Measurements from ENCODE around the gene RNF208.
"Not testable (repeated sequence)": the region's sequence is repeated elsewhere in the genome, so short reads cannot be mapped to it uniquely, and the experiment has no call there.

Gene RNF208

DNA sequence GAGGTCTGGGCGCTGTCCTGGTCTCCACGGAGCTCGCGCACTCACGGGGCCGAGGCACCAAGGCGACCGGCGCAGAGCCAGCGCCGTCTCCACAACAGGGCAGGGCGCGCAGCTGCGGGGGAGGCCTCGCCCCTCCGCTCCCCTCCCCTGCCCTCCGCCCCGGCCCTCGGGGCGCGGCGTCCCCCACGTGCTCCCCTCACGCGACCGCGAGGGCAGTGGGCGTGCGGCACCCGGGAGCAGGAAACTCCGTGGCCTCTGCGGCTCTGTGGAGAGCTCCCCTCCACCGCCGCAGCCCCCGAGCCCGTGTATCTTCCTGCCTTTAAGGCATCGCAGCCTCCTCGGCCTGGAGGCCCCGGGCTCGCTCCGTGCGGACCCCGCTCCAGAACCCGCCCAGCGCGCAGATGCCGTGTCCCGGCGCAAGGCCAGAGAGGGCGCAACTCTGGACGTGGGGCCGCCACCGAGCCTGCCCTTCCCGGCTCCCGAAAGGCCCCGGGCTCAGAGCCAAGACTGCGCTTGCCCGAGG is 18.3 kb upstream of the RNF208 start:
- peak; percentile 56 to 68 for DNase-seq (ENCODE audit: low read depth in 2 of 2)

DNA sequence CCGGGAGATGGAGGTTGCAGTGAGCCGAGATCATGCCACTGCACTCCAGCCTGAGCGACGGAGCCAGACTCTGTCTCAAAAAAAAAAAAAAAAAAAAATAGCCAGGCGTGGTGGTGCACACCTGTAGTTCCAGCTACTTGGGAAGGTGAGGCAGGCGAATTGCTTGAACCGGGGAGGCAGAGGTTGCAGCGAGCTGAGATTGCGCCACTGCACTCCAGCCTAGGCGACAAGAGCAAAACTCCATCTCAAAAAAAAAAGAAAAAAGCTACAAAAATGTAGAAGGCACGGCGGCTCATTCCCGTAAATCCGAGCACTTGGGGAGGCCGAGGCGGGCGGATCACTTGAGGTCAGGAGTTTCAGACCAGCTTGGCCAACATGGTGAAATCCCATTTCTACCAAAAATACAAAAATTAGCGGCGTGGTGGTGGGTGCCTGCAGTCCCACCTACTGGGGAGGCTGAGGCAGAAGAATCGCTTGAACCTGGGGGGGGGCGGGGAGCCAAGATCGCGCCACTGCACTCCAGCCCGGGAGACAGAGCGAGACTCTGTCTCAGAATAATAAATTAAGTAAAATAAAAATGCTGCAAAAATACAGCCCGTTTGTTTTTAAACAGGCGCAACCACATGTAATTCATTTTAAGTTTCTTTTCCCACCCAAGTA is 17.6 kb upstream of the RNF208 start:
- DNase-seq (ENCODE audit: low read depth in 2 of 2): not testable (repeated sequence)

DNA sequence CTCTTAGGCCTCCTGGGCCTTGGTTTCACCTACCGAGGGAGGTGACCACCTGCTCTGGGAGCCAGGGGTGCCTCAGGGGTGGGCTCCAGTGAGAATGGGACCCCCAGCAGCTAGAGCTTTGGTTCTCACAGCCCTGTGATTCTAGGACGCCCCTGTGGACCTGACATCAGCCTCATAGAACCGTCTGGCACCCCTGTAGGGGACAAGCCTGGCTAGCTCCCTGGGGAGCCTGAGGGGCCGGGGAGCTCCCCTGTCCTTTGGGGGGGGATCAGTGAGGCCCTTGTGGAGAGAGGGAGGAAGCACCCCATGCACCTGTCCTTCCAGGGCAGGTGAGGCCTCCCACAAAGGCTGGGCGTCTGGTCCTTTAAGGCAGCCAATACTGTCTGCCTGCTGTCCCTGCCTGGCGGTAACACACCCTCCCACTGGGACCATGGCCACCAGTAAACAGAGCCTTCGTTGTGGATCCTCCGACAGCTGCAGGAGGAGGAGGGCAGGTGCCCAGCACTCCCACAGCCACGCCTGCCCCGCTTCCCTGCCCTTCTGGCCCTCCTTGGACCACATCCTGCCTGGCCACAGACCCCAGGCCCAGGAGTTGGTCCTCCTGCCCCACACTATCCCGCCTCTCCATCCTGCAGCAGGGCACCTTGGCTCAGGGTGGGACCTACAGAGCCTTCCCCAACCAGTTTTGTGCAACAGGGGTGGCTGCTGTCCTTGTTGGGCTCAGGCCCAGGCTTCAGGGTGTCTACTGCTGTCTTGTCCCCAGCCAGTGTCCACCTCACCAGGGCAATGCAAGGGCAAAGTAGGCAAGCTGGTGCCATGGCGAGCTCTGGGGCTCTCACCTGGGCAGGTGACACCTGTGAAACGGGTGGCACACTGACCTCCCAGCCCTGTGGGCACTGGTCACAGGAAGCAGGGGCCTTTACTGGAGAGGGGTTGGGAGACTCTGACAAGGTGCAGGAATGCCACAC is 16.0 kb upstream of the RNF208 start:
- no peak for DNase-seq (ENCODE audit: low read depth in 2 of 2)

DNA sequence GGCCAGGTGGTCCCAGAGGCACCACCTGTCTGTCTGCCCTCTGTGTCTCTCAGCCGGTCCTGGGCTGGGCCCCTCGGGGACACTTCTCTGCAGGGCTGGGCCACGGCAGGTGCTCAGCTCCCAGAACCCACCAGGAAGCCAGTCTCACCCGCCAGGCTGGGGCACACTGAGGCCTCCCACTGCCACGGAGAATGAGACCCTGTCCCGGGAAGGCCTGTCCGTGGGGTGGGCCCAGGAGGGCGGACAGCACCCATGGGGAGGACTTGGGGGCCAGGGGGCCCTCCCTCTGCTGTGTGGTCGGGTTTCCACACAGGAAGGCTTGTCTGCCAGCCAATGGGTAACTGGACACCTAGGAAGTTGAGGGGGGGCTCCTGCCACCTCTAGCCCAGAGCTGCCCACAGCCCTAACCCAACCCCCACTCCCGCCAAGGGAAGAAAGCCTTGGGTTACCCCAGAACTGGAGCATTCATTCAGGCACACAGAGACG is 14.9 kb upstream of the RNF208 start:
- DNase-seq (ENCODE audit: low read depth in 2 of 2): no peak

DNA sequence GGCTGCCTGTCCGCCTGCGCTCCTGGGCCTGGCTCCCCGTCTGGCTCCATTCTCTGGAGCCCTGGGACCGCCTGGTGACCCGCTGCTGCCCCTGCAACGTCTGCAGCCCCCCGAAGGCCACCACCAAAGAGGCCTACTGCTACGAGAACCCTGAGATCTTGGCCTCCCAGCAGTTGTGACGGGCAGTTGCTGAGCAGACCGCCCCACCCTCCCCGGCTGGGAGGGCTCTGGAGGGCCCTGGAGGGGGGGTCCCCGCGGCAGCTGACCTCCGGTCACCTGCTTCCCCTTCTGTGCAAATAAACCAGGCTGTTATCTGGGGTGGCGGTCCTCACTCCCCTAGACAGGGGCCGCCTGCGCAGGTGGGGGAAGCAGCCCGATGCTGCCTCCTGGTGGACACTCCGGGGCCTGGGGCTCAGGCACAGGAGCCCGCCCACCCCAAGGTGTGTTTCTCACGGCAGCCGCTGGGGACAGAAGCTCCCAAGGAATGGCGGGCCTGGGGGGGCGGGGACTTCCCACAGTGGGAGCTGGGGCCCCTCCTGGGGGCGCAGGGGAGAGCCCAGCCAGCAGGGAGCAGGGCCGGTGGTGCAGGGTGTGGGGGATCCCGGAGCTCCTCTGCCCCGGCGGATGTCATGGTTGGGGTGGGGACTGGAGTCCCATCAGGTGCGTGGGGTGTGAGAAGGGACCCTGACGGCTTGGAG is 14.3 kb upstream of the RNF208 start:
- DNase-seq (ENCODE audit: low read depth in 2 of 2): peak; percentile 89 to 92

DNA sequence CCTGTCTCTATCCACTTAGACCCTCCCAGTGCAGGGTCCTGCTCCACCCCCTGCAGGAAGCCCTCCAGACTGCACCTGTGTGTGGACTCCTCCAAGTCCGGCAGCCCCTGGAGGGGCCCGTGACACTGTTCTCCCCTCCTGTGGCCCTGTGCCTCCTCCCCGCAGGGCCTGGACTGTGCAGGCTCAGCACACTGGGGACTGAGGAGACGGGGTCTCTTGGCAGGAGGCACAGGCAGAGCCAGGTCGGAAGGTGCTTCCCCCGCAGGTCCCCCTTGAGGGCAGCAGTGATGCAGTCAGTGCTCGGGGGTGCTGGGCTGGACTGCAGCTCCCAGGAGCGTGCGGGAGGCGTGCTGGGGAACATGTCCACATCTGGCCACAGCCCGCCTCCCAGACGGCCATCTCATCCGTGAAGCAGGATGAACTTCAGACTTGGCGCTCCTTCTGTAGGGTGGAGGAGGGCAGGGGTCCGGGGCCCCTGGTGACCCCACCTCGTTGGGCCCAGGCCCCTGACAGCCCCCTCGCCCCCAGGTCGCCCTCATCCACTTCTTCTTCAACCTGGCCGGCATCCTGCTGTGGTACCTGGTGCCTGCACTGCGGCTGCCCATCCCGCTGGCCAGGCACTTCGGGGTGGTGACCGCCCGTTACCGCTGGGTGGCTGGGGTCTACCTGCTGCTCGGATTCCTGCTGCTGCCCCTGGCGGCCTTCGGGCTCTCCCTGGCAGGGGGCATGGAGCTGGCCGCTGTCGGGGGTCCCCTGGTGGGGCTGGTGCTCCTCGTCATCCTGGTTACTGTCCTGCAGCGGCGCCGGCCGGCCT is 13.6 kb upstream of the RNF208 start:
- no peak for DNase-seq (ENCODE audit: low read depth in 2 of 2)

DNA sequence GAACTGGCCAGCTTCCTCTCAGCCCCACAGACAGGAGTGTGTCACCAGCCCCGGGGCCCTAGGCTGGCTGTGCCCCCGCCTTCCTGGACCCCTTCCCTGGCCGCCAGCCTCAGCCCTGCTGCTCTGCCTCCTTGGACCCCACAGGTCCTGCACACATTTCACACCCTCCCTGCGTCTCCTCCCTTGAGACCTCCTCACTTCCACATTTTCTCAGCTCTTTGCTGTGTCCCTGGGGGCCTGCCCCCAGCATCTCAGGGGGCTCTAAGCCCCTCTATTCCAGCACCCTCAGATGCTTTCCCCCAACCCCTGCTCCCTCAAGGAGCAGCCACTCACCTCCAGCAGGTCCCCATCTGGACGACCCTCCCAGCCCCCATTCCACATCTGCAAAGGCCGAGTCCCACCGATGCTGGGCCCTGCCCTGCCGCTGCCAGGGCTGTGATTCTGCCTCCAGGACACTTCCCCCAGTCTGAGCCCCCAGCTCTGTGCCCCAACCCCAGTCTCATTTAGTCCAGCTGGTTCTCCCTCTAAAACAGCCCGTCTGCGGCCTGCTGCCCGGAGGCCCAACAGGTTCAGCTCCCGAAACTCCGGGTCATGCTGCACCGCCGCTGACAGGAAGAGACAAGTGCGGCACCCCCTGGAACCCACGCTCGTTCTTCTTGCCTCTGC is 12.9 kb upstream of the RNF208 start:
- no peak for DNase-seq (ENCODE audit: low read depth in 2 of 2)

DNA sequence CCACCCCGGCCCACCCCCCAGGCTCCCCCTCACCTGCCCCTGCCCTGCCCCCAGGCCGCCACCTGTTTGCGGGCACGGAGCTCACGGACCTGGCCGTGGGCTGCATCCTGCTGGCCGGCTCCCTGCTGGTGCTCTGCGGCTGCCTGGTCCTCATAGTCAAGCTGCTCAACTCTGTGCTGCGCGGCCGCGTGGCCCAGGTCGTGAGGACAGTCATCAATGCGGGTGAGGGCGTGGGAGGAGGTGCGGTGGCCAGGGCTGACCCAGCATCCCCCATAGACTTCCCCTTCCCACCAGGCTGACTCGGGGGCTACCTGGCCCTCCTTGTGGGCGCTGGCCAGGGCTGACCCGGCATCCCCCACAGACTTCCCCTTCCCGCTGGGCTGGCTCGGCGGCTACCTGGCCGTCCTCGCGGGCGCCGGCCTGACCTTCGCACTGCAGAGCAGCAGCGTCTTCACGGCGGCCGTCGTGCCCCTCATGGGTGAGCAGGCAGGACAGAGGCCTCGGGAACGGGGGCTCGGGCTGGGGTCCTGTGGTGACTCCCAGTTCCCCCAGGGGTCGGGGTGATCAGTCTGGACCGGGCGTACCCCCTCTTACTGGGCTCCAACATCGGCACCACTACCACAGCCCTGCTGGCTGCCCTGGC is 12.1 kb upstream of the RNF208 start:
- no peak for DNase-seq (ENCODE audit: low read depth in 2 of 2)

DNA sequence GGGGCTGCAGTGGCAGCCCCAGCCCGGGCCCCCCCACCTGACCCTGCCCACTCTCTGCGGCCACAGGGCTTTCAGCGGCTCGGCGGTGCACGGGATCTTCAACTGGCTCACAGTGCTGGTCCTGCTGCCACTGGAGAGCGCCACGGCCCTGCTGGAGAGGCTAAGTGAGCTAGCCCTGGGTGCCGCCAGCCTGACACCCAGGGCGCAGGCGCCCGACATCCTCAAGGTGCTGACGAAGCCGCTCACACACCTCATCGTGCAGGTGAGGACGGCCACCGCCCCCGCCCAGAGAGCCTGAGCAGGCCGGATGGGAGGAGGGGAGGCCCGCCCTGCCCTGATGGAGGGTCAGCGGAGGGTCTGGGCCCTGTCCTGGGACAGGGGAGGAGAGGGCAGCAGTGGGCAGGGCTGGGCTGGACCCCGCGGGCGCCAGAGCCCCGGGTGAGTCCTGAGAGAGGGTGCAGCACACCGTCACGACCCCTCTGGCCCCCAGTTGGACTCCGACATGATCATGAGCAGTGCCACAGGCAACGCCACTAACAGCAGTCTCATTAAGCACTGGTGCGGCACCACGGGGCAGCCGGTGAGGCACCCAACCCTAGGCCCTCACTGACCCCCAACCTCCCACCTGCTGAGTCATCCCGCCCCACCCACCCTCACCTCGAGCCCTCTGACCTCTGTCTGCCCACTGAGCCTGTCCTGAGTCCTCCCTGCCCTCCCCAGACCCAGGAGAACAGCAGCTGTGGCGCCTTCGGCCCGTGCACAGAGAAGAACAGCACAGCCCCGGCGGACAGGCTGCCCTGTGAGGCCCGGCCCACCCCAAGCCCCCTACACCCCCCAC is 11.3 kb upstream of the RNF208 start:
- DNase-seq (ENCODE audit: low read depth in 2 of 2): no peak

DNA sequence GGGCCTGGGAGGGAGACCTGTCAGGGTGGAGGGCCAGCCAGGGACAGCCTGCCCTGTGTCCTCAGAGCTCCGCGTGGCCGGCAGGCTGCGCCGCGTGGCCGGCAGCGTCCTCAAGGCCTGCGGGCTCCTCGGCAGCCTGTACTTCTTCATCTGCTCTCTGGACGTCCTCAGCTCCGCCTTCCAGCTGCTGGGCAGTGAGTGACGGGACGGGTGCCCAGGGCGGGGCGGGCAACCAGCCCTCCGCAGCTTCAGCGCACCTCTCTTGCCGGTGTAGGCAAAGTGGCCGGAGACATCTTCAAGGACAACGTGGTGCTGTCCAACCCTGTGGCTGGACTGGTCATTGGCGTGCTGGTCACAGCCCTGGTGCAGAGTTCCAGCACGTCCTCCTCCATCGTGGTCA is 10.5 kb upstream of the RNF208 start:
- no peak for DNase-seq (ENCODE audit: low read depth in 2 of 2)

DNA sequence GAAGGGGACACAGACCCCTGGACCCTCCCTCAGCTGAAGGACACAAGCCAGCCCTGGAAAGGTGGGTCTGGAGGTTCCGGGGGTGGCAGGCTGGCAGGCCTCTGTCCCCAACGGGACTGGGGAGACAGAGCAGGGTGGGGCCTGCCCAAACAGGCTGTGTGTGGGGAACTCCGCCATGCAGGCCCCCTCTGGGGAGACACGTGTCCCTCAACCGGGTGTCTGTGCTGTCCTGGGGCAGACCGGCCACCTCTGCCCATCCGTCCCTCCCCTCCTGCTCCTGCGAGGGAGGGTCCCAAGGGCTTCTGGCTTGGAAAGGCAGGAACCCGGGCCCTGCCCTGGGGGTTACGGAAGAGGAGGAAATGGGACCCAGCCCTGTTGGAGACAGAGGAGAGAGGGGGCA is 10.1 kb upstream of the RNF208 start:
- no peak for DNase-seq (ENCODE audit: low read depth in 2 of 2)

DNA sequence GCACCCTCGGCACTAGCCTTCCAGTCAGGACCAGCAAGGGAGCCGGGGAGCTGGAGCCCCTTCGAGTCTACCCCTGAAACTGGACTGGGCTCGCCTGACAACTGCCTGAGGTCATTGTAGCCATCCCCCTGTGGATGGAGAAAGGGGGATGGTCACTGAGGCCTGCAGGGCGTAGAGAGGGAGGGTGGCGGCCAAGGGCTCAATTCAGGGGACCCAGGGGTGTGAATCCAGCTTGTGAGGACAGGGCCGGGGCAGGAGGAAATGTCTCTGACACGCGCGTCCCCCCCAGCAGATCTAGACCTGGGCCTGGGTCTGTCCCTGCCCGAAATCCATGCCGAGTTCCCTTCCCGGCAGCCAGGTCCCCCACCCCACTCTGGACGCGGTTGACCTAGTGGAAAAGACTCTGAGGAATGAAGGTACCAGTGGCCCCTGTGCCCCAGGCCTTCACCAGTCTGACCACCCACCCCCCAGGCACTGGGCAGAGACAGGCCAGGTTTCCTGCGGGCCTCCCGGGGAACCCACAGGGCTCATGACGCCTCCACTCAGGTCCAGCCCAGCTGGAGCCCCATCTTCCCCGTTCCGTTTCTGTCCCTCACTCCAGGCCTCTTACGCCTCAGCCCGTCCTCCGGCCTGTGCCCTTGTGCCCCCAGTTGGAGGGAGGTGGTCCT is 9.5 kb upstream of the RNF208 start:
- DNase-seq (ENCODE audit: low read depth in 2 of 2): no peak

DNA sequence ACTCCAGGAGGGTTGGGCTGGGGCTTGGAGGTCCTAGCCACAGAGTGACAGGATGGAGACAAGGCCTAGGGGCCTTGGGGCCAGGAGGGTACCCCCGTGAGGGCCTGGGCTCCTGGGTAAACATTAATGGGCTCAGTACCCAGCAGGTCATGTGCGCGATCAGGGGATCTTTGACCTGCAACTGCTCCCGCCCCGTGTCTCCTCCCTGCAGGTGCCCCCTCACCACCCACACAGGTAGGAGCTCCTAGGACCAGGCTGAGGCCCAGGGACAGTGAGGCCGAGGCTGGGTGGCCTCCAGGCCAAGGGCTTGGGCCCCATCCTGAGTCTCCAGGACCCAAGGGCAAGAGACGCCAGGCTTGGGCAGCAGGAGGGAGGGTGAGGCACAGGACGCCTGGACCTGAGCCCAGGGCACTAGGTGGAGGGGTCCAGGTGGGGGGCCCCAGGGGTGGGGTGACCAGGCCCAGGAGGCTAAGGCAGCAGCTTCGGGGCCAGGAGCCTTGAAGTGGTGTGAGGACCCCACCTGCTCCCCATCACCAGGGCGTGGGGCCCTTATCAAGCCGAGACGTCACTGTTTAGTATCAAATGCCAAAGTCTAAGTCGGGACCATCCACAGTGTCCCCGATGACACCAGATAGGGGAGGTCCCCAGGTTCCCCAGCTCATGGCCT is 8.8 kb upstream of the RNF208 start, which contains the start of gene SLC34A3:
TSS of gene SLC34A3 (plus strand) at position 197 of the 667 bp plus-strand sequence. CDS start 802 bp downstream, outside the sequence.
- DNase-seq (ENCODE audit: low read depth in 2 of 2): no peak

DNA sequence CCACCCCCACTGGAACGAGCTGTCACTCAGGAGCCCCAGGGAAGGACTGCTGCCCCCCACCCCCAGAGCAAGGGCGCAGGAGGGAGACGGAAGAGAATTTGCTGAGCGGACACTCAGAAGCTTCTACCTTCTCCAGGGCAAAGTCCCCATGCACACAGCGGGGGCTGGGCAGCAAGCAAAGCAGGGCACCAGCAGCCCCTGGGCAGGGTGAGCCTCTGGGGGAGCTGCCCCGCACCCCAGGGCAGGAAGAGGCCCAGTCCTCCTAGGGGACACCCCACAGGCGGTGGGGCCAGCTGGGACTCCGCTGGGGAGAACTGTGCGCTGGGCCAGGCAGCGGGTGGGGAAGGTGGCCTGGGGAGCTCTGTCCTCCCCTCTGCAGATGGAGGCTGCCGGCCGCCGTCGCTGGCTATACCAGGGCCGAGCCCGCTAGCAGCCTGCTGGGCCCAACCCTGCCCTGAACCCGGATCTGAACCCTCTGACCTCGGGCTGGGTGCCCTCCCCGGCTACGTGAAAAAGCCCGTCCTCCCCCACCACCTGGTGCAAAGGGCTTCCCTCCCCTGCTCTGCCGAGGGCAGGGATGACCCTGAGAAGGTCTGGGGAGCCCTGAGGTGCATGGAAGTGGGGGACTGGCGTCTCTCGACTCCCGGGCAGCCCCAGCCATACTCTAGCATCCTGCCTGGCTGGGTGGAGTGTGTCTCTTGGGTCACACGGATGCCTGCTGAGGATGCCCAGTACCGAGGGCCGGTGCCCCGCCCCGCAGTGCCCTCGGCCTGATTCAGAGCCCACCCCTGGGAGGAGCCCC is 8.1 kb upstream of the RNF208 start:
- no peak for DNase-seq (ENCODE audit: low read depth in 2 of 2)

DNA sequence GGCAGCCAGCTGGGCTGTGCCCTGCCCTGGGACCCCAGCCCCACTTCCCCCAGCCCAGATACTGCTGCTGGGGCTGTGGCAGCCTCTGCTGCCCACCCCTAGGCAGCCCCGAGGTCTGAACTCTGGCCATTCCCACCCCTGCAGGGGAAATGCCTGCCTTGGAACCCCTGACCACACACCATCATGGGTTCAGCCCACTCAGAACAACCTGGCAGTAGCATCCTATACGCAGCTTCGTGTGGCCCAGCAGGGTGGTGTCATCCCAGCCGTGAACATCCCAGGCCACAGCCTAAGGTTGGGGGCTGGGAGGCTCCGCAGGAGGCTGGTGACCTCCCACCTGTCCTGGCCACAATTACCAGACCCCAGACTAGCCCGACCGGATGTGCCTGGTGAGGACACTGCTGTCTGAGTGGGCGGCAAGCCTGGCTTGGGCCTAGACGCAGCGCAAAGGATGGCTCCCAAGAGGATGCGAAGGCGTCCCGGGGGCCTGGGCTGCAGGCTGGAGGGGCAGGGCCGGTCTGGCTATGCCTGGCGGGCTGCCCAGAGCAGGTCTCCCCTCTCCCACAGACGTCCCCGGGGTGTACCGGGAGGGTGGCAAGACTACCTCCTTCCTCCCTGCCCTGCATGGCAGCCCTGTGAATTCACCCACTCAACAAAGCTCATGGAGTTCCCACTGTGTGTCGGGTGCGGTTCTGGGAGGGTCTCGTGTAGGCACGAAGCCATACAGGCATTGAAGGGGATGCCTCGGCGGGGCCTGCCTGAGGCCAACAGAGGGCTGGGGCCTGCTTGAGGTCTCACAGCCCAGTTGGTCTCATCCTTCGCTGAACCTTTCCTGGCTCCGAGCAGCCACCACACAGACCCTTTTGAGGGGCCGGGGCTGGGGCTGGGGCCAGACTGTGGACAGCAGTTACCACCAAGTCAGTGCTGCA is 7.2 kb upstream of the RNF208 start:
- DNase-seq (ENCODE audit: low read depth in 2 of 2): no peak

DNA sequence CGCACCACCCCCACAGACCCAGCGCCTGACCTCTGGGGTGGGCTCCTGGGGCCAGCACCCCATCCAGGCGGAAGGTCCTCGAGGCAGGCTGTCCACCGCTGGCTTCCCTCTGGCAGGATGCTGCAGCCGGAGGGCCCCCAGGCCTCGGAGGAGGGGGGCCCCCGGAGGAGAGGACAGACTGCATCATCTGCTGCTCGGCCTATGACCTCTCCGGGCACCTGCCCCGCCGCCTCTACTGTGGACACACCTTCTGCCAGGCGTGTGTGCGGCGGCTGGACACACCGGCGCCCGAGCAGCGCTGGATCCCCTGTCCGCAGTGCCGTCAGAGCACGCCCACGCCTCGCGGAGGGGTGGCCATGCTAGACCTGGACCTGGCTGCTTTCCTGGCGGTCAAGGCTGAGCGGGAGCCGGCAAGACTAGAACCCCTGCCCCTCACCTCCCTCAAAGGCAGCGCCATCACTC is 6.5 kb upstream of the RNF208 start:
- DNase-seq (ENCODE audit: low read depth in 2 of 2): no peak
